GM21786 (cell line): ENCODE results near the gene ABTB2.
"Not testable (repeated sequence)": the region's sequence is repeated elsewhere in the genome, so short reads cannot be mapped to it uniquely, and the experiment has no call there.

Experiments used
- ATAC-seq: cut with Tn5 transposase; IDR thresholded peaks from one replicate; pipeline ENCODE4 v1.9.1; 2021; ENCODE audit not compliant: unreplicated experiment

The ABTB2 gene

DNA sequence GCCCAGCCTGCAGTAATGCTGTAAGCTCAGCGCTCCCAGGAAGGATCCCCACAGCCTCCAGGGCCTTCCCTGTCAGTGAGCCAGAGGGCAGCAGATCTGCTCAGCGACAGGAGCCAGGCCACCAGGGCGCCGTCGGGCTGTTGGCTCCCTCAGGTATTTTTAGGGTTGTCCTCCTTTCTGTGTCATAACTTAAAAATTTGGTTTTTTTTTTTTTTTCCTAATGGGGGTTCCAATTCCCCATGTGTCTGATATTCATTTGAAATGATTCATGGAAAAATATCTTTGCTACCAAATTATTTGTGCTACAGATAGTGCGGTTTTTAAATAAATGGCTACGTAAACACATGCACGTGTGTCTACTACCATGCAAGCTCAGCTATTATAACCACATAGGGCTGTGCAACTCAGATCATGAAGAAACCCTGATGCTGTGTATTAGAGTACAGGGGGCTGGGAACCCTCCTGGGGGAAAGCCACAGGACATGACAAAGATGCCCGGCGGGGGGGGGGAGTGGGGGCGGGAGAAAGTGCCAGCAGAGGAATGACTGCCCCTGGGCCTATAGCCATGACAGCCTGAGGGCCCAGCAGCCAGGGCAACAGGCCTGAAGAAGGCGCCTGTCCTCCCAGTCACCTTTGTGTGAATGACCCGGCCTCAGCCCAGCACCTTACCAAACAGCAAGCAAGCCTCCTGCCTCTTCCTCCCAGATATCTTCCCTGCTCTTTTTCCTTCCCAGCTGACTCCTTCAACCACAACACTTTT is 163.1 kb downstream of the ABTB2 start:
- ATAC-seq, result no peak

- ATAC-seq, result peak; percentile 62
Measured at GRCh38 chr11:34192481-34193401, 165.1 kb downstream of the ABTB2 start.

DNA sequence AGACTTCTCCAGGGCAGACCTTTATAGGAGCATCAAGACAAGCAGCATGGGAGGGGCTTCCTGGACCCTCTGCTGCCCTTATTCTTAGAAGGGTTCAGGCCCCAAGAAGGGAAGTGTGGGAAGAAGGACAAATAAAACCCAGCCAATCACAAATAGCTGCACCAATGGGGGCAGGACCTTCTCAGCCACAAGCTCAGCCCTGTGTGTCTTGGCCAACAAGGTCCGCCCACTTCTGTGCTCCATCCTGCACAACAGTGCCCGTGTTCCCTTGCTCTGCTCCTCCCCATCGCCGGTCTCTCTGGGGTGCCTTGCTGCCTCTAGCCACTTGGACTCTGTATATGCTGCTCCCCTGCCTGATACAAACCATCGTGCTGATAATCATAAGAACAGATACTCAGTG is 166.2 kb downstream of the ABTB2 start:
- ATAC-seq, result no peak

GRCh38 chr11:34190192-34191139 is 167.3 kb downstream of the ABTB2 start:
- no peak for ATAC-seq

GRCh38 chr11:34189191-34189590 is 168.6 kb downstream of the ABTB2 start:
- no peak for ATAC-seq

DNA sequence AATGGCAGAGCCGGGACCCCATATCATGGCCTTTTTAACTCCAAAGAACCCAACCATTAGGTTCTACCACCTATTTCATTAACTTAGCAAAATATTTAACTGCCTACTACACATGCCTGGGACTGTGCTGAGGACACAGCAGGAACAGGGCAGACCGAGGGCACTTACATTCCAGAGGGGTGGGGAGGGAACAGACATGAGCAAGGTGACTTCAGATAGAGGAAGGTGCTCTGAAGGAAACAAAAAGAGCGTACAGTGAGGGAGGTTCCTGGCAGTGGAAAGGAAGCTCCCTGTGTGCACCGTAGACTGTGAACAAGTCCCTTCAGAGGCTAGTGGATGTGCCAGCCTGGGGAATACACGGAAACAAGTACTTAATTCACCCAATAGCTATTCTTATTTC is 169.6 kb downstream of the ABTB2 start:
- no peak for ATAC-seq

DNA sequence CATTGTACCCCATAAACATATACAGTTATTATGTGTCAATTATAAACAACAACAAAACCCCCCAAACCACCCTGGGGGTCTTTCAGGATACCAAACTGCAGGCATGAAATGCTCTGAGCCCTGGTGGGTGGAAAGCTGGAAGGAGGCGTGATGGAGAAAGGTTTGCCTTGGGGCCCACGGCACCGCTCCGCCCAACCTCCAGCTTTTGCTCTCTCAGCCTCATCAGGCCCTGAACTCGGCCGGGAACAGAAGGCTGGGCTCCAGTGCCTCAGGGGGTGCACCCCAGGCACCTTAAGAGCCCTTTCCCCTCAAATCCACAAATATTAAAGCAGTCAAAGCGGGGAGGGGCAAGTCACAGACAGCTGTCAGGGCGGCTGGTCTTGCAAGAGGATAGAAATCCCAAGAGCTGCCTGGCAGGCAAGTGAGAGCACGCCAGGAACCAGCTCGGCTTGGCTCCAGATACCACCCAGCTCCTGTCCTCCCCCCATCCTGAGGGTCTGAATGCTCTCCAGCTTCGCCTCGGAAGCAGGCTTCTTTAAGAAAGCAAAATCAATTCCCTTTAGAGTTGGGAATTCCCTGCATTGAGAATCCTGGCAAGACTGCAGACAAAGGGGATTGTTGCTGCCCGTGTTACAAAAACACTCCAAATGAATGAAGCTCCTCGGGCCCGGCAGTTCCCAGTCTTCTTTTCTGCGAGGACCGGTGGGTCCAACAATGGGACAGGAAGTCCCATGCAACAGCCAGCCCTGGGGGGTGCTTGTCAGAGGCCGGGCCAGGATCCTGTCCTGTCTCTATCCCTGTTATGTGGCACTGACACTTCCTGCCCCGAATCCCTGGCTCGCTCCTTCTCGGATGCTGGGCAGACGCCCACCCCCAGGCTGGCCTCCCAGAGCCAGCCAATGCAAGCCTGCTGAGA is 171.6 kb downstream of the ABTB2 start:
- ATAC-seq, result no peak

DNA sequence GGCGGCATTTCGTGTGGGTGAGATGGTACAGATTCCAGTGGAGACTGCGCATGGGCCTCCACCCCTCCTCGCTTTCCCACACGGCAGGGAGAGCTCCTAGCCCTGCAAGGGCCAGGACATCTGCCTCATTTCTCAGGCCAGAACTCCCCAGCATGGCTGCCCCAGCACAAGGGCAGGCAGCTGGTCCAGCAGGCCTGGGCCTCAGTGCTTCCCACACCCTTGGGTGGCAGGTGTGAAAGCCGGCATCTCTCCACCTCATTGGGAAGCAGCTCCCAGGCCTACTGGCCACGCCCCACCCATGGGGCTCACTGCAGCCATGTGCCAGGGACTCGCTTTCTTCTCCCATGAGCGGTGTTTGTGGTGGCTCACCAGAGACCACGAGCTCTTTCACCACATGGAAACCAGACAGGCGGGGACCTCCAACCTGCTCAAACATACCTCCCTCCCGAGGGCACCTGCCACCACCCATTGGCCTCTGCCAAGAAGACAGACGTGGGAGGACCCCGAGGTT is 173.2 kb downstream of the ABTB2 start:
- no peak for ATAC-seq

DNA sequence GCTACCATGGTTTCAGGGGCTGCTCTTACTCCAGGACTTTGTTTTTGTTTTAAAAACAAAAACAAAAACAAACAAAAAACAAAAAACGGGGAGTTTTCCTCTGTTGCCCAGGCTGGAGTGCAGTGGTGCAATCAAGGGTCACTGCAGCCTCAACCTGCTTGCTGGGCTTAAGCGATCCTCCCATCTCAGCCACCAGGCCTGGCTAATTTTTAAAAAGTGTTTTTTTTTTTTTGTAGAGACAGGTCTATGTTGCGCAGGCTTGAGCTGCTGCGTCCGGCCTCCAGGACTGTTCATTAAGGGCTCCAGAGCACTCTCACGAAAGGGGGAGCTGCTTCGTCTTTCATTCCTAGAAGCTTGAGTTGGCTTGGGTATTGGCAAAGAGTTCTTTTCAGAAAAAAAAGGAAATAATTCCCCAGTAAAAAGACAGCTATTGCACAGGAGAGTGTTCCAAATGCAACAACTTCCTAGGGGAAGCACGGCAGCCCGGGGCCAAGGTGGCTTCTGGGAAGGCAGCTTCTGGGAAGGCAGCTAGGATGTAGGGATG is 173.9 kb downstream of the ABTB2 start:
- no peak for ATAC-seq

- no peak for ATAC-seq
Measured at GRCh38 chr11:34182921-34183685, 174.7 kb downstream of the ABTB2 start.

- ATAC-seq, result no peak
Measured at GRCh38 chr11:34182425-34182824, 175.4 kb downstream of the ABTB2 start.

GRCh38 chr11:34181856-34182405 is 175.9 kb downstream of the ABTB2 start:
- ATAC-seq, result no peak

DNA sequence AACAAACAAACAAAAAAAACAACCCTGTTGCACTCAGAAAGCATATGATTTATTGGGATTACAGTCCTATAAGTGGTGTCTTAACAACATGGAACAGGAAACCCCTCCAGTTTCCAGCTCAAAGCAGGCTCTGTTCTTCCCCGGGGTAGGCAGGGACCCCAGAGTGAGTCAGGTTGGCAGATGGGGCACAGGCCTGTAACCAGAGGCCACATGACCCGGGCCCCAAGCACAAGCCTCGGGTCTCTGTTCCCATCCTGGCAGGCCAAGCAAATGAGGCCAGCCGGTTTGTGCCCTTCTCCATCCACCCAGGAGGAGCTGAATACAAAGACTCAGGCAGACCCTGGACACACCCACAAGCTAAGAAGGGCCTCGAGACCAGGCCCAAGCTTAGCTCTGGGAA is 176.6 kb downstream of the ABTB2 start:
- no peak for ATAC-seq

- not testable (repeated sequence) for ATAC-seq
Measured at GRCh38 chr11:34180814-34181165, 177.0 kb downstream of the ABTB2 start.

GRCh38 chr11:34180040-34180813 is 177.6 kb downstream of the ABTB2 start:
- ATAC-seq, result no peak

DNA sequence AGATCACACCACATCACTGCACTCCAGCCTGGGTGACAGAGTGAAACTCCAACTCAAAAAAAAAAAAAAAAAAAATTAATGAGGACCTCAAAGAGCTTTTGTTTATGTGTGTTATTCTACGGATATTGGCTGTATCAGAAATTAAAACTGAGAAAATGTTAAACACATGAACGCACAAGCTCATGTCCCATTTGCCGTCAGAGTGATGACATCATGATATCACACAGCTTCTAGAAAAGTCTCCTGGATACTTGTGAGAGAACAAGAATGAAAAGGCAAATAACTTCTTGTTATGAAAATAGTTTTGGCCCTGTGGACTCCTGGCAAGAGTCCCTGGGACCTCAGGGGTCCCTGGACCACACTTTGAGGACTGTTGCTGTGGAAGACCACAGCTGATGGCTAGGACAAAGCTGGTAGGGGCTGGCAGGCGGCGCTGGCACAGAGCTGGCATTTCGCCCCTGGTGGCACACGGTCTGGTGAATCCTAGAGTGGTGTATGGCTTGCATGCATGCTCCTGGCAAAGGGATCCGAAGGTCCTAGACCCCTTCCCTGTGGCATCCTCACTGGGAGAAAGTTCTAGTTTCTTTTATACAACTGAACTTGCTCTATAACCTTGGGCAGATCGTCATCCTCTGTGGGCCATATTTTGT is 178.7 kb downstream of the ABTB2 start:
- ATAC-seq, result no peak

GRCh38 chr11:34178209-34178821 is 179.5 kb downstream of the ABTB2 start:
- ATAC-seq, result no peak
